HG03060 (cell line): ENCODE measurements around the gene SRRT.
"Not testable (repeated sequence)": the region's sequence is repeated elsewhere in the genome, so short reads cannot be mapped to it uniquely, and the experiment has no call there.

Experiments used
- ATAC-seq: cut with Tn5 transposase; IDR thresholded peaks from one replicate; pipeline ENCODE4 v1.9.1; 2021; ENCODE audit warnings: low read depth, moderate number of reproducible peaks; ENCODE audit not compliant: unreplicated experiment

The SRRT gene

DNA sequence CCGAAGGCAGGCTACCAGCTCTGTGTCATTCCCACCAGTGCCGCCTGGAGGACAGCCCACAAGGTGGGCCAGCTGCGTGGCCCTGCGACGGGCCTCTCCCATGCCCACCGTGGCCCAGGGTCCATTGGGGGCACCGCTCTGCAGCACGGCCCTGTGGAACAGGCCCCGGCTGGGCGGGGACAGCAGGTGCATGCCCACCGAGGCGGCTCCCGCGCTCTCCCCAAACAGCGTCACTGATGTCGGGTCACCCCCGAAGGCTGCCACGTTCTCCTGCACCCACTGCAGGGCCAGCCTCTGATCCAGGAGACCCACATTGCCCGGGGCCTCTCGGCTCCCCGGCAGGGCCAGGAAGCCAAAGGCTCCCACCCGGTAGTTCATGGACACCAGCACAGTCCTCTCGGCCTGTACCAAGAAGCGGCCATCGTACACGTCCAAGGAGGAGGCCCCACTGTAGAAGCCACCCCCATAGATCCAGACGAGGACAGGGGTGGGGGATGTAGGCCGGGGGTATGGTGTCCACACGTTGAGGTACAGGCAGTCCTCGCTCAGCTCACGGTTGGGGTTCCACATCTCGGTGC is 18.5 kb downstream of the SRRT start:
- ATAC-seq = no peak

DNA sequence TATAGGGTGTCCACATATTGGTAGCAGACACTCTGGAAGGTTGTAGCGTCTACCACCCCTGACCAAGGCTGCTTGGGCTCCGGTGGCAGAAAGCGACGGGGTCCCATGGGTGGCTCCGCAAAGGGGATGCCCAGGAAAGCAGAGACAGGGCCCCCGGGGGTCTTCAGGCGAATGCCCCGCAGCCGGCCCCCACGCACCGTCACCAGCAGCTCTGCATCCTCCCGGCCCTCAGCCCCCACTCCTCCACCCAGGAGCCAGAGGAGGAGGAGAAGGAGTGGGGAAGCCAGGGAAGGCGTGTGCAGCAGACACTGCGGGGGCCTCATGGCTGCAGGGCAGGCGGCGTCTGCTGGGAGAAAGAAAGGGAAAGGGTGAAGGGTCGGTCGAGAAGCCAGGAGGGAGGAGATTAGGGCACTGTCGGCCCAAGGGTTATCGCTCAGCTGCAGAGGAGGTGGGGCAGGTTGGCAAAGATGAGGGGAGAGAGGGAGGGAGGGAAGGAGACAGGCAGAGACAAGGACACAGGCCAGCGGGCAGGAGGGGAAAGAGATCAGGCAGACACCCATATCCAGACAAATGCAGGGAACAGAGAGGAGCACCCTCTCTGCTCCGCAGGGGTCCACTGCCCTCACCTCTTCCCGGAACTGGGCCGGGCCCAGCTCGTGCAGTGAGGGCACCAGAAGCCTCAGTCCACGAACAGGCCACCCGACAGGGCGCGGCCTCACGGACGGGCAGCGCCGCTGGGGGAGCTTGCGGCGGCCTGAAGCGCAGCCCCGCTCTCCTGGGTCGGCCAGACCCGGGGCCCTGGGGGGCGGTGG is 19.2 kb downstream of the SRRT start:
- no peak for ATAC-seq

DNA sequence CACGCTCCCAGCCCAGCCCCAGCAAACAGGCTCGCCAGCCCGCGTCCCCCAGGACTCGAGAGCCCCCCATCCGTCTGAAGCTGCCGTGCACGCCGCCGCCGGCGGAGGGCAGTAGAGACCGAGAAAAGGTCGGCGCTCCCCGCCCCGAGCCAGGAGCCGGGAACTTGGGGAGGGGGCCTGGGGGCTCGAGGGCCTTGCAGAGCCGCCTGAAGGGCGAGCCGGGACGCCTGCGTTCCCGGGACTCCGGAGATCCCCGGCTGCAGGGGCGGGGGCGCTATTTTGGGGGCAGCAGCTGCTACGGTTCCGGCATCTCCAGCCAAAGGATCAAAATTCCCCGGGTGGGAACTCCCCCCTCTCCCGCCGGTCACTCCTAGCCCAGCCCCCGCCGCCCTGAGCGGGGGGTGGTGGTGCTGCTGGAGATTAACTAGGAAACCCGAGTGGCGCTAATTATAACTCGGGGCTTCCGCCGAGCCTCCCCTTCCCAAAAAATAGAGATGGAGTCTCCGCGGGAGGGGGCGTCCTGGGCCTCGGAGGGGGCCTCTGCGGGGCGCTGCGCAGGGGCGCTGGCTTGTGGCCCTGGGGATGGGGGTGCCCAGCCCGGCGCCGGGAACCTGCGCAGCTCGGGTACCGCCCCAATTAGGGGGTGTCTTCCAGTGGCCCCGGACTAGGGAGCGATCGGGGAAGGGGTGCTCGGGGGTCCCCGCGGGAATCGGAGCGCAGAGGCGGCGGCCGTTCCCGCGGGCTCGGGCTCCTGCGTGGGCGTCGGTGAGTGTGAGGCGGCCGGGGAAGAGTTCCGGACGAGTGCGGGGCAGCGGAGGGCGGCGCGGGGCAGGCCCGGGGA is 20.2 kb downstream of the SRRT start:
- ATAC-seq = no peak

DNA sequence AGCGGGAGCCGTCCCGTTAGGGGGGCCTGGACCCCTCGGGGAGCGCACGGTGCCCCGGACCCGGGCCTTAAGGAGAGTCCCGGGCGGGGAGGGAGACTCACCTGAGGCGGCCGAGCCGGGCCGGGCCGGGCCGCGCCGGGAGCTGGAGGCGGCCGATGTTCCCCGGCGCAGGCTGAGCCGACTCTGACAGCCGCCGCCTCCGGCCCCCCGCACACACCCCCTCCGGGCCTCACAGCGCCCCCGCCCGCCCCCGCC is 20.7 kb downstream of the SRRT start, which contains the start of gene ACHE:
TSS of gene ACHE (minus strand) at position 188 of the 255 bp plus-strand sequence. CDS start 1,656 bp downstream, outside the sequence.
- ATAC-seq = no peak

DNA sequence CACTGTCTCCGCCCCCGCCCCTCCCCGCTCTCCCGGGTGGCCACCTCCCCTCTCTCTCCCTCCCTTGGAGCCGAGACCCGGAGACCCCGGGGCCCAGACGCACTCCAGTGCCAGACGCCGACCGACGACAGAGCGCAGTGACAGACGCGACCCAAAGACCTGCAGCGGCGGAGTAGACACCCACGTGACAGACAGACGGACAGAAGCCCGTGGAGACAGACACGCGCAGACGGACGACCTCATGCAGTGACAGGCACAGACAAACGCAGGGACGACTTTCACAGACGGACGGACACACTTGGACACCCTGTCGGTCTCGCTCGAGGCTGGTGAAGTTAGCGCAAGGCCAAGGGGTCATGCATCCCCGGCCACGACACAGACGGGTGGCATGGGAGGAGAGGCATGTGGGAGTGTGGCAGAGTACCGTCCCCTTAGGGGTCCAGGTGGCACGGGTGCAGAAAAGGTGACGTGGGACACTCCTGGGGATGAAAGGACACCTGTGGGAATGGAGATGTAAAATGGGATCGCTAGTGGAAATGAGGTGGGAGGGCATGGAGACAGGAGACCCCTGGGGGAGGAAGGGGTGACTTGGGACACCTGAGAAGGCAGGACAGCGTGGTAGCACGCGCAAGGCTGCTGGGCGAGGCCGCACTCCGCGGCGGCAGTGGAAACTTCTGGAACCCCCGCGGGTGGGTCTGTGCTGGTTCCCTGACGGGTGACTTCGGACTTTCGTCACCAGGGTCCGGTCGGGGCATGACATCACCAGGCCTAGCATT is 21.2 kb downstream of the SRRT start:
- ATAC-seq = no peak

DNA sequence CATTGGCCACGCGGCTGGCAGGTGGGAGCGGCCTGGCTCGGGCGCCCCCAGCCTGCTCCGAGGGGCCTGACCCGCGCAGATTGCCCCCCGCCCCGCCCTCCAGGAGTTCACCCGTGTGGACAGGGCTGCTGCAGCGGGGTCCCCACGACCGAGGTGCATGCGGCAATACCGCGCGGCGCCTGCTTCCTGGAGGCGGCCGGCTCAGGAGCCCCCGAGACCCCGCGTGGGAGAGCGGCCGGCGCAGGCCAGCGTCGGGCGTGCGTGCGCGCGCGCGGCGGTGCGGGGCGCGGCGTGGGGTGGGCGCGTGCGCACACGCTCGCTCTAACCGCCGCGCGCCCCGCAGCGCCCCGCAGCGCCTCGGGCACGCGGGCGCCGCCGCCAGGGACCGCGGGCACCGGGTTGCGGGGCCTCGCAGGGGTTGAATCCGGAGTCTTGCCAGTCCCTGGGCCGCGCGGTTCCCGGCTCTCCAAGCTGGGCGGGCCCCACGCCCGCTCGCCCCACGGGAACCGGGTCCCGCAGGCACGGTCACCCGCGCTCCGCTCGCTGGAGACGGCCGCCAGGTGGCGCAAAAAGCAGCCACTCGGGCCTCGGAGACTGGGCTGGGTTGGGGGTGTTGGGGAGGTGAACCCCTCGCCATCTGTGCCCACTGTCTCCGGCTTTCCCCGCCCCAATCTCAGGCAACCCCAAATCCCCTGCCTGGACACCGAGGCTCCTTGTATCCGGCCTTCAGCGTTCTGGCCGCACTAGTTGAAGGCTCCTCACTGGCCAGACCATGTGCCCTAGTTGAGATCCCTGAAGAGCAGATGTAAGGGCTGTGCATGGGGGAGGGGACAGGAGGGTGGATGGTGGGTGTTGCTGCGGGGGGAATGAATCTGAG is 22.1 kb downstream of the SRRT start:
- no peak for ATAC-seq

DNA sequence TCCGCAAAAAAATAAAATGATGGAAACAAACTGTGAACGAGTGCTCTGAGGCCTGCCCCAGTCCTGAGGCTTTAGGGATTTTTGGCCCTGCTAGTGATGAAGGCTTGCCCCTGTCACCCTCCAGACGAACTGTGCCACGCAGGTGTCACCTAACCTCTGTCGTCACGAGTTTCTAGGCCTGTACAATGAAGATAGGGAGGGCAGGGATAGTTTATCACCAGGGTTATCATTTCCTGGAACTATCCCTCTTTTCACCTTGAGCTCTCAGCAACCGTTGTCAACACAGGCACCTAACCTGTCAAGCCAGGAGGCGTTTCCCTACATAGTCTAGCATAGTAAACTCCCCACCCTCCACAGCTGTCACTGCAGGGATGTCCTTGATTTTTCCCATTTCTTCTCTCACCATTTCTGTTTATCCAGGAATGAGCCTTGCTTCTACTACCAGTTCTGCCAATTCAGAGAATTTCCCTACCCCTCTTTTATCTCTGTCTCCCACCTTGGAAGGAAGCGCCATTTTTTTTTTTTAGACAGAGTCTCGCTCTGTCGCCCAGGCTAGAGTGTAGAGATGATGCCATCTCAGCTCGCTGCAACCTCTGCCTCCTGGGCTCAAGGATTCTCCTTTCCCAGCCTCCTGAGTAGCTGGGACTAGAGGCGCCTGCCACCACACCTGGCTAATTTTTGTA is 23.0 kb downstream of the SRRT start:
- ATAC-seq = no peak

DNA sequence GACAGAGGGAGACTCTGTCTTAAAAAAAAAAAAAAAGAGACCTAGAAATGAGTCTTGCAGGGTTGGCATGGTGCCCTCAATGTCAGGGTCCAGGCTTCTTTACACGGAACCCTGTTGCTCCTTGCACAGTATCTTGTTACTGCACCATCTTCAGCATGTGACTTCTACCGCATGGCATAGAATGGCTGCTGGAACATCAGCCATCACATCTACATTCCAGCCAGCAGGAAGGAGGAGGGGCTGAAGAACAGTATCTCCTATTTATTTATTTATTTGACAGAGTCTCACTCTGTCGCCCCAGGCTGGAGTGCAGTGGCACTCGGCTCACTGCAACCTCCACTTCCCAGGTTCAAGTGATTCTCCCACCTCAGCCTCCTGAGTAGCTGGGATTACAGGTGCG is 24.5 kb downstream of the SRRT start:
- ATAC-seq = no peak

DNA sequence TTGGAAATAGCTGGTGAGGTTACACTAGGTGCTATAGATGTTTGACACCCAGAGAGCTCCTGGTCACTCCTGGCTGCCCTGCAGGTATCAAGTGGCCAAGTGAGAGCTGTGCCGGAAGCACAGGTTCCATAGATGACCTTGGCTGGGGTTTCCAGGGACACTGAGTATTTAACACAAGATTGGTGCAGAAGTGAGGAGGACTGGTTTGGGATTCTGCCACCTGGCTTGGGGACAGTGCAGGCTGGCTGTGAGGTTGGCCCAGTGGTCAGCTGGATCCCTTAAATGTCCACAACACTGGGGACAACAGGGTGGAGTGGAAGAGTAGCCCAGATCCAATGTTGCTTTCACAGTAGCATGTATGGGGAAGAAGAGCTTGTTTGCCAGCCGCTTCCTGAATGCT is 26.1 kb downstream of the SRRT start:
- no peak for ATAC-seq

DNA sequence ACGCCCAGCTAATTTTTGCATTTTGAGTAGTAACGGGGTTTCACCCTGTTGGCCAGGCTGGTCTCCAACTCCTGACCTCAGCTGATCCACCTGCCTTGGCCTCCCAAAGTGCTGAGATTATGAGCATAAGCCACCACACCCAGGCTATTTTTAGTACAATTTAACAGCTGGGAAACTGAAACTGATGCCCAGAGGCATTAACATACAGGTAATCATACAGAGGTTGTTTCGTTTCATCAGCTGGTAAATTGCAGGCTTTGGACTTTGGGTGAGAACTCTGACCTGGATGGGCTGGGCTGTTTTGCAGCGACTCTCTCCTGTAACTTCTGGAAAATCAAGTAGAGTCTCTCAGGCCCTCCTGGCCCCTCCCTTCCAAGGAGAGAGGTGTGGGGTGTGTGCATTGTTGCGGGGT is 27.0 kb downstream of the SRRT start:
- no peak for ATAC-seq

DNA sequence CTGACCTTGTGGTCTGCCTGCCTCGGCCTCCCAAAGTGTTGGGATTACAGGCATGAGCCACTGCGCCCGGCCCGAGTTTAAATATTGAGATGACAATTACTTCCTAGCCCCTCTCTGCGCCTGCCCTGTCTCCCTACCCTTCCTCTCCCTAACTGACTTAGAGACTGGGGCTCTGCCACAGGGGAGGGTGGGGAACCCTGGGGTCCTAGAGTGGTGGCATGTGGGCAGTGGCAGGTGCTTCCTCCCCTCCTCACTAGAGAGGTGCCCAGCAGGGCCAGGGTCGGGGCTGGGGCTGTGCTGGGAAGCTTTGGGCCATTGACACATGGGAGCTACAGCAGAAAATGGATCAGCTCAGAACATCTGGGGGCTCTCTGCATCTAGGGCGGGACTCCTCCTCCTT is 27.7 kb downstream of the SRRT start:
- no peak for ATAC-seq

DNA sequence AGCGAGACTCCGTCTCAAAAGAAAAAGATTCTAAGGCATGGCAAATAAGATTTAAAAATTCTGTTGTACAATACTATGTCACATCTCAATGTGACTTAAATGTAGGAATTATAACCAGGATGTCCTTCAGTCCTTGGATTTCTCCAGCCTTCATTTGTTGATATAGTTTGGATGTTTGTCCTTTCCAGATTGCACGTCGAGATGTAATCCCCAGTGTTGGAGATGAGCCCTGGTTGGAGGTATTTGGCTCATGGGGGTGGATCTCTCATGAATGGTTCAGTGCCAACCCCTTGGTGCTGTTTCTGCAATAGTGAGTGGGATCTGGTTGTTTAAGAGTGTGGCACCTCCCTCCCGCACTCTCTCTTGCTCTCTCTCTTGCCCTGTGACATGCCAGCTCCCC is 33.6 kb downstream of the SRRT start:
- ATAC-seq = no peak

DNA sequence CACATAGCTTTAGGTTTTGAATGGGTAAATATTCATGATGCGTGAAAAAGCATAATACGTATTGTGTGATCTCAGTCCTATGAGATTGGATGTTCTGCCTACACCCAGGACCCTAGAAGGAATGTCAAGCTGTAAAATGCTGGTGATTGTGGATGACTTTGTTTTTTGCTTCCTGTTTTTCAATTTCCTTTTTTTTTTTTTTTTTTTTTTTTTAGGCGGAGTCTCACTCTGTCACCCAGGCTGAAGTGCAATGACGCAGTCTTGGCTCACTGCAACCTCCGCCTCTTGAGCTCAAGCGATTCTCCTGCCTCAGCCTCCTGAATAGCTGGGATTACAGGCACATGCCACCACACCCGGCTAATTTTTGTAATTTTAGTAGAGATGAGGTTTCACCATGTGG is 35.5 kb downstream of the SRRT start:
- ATAC-seq = not testable (repeated sequence)

DNA sequence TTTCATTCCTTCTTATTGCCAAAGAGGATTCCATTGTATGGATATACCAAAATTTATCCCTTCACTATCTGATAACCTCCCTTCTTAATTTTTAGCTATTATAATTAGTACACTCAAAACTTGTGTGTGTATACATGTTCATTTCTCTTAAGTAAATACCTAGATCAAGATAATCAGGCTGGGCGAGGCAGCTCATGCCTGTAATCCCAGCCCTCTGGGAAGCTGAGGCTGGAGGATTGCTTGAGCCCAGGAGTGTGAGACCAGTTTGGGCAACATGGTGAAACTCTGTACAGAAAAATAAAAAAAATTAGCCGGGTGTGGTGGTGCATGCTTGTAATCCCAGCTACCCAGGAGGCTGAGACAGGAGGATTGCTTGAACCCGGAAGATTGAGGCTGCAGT is 36.6 kb downstream of the SRRT start:
- no peak for ATAC-seq

DNA sequence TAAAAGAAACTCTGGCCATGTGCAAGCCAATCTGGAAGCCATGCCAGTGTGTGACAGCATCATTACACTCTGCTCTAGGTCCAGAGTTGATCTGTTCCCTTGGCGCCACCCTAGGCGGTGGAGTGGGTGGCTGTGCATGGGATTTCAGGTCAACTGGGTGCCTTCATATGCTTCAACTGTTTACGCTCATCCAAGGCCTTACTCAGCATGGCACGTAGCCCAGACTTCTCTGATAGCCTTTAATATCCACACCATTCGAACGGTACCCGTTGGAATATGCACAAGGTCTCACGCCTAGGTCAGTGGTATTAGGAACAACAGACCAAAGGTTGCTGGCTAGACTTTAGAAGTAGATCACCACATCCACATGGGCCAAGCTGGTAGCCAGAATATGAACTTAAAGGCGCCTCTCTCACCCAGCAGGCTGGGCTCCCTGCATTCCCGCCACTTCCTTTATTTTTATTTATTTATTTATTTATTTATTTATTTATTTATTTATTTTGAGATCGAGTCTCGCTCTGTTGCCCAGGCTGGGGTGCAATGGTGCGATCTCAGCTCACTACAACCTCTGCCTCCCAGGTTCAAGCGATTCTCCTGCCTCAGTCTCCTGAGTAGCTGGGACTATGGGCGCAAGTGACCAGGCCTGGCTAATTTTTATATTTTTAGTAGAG is 39.4 kb downstream of the SRRT start:
- ATAC-seq = no peak

DNA sequence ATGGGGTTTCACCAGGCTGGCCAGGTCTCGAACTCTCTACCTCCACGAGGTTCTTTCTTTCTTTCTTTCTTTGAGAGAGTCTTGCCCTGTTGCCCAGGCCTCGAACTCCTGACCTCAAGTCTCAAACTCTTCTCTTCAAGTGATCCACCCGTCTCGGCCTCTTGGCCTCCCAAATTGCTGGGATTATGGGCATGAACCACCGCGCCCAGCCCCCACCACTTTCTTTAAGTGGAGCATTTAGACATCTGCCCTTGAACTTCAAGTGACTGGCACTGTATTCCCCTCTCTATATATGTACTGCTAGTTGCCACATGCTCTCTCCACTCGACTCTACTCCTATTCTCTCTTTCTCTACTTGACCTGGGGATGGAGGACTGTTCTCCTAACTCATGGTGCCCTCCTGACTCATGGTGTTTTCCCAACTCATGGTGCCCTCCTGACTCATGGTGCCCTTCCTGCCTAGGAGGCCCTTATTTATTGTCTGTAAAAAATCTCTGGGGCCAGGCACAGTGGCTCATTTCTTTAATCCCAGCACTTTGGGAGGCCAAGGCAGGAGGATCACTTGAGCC is 40.1 kb downstream of the SRRT start:
- ATAC-seq = no peak

DNA sequence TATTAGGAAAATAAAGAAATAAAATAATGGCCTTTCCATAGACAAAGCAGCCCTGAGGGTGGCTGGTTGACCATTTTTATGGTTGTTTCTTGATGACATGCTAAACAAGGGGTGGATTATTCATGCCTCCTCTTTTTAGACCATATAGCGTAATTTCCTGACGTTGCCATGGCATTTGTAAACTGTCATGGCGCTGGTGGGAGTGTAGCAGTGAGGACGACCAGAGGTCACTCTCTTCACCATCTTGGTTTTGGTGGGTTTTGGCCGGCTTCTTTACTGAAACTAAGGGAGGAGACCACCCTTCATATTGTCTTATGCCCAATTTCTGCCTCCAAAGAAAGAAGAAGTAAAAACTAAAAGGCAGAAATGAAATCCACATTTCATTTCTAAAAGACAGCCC is 44.4 kb downstream of the SRRT start:
- not testable (repeated sequence) for ATAC-seq

DNA sequence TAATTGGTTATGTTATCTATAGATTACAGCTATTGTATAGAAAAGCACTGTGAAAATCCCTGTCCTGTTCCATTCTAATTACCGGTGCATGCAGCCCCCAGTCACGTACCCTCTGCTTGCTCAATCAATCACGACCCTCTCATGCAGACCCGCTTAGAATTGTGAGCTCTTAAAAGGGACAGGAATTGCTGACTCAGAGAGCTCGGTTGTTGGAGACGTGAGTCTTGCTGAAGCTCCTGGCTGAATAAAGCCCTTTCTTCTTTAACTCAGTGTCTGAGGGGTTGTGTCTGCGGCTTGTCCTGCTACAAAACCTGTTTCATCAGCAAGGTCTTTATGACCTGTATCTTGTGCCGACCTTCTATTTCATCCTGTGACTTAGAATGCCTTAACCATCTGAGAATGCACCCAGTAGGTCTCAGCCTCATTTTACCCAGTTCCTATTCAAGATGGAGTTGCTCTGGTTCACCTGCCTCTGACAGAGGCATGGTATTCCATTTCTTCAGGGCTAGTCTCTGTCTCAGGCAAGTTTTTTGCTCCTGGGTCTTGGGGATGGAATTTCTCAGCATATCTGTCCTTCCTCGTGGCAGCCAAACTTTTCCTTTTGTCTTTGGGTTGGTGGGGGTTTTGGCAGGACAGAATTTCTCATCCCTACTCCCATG is 45.0 kb downstream of the SRRT start:
- not testable (repeated sequence) for ATAC-seq
